T-helper 1 cell (primary cell): ENCODE results near the gene TNFRSF25.
"Not testable (repeated sequence)": the region's sequence is repeated elsewhere in the genome, so short reads cannot be mapped to it uniquely, and the experiment has no call there.

Source experiments
- DNase-seq, 5 donors: peaks; one replicate each; pipeline ENCODE4 v3.0.0-alpha.2; 2012 to 2020

The TNFRSF25 gene

DNA sequence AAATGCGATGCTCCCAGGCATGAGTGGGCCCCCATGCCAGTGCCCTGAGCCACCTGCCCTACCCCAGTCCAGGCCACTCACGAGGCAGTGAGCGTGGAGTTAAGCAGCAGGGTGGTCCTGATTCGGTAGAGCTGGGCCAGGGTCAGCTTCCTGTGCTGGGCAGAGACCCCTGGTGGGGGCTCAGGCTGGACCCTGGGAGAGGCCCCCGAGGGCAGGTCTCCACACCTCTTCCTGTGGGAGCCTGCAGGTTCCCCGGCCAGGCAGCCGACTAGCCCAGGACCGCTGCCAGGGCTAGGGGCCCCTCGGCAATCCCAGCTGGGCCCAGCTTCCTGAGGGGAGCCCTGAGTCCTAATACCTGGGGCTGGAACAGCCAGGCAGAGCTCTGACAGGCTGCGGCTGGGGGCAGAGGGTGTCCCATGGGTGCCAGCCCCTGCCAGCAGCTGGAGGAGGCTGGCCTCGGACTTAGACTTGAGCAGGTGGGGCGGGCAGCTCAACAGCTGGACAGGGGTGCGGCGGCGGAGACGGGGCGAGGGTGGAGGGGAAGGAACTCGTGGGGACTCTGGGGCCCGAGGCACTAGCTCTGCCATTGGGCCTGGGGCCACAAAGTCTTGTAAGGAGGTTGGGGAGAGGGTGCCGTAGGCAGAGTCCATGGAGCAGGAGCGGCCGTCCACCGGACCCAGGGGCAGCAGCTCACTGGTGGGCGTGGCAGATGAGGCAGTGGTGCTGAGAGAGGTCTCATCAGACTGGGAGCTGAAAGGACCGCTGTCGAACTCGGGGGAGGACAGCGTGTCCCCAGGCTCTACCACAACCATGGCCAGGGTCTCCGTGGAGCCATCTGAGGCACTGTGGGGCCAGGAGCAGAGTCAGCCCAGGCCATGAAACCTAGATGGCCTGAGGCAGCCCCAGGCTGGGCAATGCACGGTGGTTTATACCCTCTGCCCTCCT, 2.0 kb upstream of the TNFRSF25 start:
- no peak for DNase-seq

- no peak for DNase-seq
Observed at GRCh38 chr1:6467224-6467623, 1.3 kb upstream of the TNFRSF25 start.

DNA sequence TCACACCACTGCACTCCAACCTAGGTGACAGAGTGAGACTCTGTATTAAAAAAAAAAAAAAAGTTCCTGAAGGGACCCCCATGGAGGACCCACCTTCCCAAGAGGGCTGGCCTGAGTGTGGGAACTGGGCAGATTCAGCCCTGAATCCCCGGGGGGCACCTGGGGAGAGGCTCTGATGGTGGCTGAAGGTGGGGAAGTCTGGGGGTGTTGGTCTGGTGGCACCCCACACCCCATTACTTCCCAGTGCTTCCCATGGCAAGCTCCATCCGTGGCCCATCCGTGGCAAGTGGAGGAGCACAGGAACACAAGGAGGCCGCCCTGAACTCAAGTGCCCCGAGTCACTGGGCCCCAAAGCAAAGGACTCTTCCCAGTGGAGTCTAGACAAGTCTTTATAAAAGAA, 778 bp upstream of the TNFRSF25 start:
- no peak for DNase-seq

DNA sequence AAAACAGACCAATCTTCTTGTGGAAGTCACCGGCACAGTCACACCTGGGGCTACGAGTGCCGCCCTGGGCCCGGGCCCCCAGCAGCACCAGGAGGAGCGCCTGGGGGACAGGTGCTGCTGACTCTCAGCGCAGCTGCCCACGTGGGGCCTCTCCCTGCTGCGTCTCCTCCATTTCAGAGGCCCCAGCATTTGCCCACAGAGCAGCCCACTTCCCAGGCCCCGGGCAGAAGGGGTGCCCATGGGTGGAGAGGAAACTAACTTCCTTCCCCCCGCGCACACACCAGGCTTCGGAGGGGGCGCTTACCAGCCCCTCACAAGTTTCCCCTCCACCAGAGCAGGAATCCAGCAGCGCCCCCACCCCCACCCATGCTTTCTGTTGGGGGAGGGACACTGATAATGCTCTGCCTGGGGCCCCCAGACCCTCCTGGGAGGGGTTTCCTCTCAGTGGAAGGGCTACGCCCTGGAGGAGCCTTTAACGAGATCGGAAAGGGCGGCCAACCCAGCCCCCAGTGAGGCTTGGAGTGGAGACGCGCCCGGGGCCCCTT, 440 bp downstream of the TNFRSF25 start:
- DNase-seq, result peak in 2 of 5 donors; percentile 47 to 52

DNA sequence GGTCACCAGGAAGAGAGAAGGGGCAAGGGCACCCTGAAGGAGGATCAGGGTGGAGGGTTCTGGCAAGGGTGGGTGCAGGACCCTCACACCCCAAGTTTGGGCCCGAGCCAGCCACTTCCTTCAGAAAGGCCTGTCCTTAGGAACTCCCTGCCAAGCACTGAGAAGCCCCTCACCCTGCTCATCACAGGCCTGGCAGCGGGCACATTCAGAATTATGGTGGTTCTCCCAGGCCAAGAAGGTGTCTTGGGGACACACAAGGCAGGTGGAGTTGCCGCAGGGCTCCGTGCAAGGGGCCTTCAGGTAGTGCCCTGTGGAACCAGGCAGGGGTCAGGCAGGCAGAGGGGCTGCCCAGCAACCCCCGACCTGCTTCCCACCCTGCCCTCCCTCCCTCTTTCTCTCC, 1.1 kb downstream of the TNFRSF25 start:
- no peak for DNase-seq

GRCh38 chr1:6464514-6464836, 1.5 kb downstream of the TNFRSF25 start:
- DNase-seq, result peak in 1 of 5 donors; percentile 54

- DNase-seq, result no peak
Observed at GRCh38 chr1:6463120-6463412, 2.9 kb downstream of the TNFRSF25 start.

DNA sequence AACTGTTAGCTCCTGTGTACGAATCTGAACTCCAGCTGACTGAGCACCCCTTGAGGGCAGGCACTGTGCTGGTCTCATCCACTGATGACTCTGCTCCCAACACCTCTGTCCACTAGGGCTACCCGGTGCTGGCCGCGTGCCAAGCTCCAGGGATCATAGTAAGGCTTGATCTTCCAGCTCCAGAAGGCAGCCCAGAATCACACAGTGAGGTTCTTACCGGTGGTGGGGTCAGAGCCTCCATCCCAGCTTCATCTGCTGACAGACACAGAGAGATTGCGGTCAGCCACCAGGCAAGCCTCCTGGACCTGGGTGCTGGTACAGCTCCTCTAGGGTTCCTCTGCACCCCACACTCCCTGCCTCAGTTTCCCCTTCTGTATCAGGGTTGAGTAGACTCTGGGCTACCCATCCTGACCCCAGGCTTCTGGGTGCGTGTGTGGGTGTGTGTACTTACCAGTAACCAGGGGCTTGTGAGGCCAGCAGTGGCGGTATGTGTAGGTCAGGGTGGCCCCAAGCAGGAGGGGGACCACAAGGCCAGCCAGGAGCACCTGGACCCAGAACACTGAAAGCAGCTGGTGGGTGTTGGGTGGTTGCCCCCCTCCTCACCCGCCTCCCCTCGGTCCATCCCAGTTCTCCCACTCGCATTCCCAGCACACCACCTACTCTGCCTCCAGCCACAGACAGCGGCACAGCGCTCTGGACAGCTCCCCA, 3.4 kb downstream of the TNFRSF25 start:
- no peak for DNase-seq

DNA sequence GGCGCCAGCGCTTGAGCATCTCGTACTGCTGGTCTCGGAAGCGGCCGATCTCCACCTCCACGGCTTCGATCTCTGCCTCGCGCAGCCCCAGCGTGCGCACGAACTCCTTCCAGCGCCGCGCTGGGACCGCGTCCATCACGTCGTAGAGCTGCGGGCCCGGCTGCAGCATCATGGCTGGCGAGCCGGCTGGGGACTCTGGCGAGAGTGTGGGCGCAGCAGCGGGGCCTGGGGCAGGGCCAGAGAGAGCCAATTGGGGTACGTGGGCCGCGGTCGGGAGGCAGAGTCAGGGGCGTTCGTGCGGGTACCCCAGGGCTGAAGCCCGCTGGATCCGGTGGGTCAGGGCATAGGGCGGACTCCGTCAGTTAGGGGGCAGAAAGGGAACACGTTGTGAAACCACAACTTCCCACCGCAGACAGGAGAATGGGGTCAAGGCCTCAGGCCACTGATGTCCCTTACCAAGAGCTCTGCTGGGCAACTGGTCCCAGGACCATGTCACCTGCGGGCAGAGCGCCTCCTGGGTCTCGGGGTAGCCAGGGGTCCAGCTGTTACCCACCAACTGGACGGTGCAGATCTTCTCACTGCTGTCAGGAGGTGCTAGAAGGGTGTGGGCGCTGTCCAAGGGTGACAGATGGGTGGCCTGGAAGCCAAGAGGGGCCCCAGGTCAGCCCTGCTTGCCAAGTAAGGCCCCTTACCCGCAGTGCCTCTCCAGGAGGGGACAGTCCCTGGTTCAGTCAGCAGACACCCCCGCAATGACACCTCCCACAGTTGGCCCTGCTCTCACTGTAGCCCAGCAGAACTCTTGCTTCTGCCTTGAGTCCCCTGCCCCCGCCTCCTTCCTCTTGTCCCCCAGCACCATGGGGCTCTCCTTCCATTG, 4.2 kb downstream of the TNFRSF25 start:
- DNase-seq, result no peak

- DNase-seq, result no peak
Observed at GRCh38 chr1:6461051-6461530, 4.9 kb downstream of the TNFRSF25 start.

DNA sequence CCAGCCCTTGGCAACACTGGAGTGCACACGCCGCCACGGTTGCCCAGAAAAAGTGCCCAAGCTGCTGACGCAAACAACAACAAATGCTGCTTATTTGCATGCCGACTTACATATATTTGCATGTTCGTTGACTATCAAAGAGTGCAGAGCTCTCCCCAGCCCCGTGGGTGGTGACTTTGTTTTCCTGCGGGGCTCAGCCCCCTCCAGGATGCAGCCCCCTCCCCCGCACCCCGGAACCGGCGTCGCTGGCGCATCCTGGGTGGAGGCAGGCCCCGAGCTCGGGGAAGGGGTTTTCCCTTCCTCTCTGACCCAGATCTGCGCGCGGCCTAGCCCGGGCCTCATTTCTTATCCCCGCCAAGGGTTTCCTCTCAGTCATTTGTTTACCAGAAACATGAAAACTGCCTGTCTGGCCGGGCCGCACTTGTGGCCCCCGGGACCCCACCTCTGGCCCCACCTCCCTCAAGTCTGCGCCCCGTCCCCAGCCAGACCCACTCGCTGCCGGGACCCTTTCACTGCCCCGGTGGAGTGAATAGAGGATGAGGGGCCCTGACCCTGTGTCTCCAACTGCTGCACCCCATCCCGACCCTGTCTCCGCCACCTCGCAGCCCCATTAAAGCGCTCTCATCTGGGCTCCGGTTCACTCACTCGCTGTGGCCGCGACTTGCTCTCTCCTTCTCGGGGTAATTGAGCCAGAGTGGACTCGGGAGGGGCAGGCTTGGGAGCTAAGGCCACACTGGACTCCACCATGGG, 5.5 kb downstream of the TNFRSF25 start:
- DNase-seq, result peak; percentile 90 to 96 (median 92)

DNA sequence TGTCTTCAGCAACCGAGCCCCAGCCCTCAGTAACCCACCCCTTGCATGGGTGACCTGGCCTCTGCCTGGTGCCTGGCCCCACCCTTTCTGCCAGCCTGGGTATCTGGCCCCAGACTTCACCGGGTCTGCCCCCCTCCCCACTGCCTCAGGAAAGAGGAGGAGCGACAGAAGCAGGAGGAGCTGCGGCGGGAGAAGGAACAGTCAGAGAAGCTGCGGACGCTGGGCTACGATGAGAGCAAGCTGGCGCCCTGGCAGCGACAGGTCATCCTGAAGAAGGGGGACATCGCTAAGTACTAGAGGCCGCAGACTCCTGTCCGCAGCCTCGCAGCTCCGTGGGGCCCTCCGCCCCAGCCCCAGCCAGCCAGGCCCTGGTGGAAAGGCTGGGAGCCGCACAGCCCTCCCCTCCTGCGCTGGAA, 6.1 kb downstream of the TNFRSF25 start:
- DNase-seq, result peak; percentile 45 to 75 (median 59)

GRCh38 chr1:6456800-6457466, 9.0 kb downstream of the TNFRSF25 start:
- DNase-seq, result no peak

GRCh38 chr1:6455752-6456520, 10.0 kb downstream of the TNFRSF25 start:
- DNase-seq, result not testable (repeated sequence)

- peak in 3 of 5 donors; percentile 15 to 51 (median 48) for DNase-seq
Observed at GRCh38 chr1:6454856-6455751, 10.9 kb downstream of the TNFRSF25 start.

GRCh38 chr1:6453895-6454855, 11.8 kb downstream of the TNFRSF25 start:
- DNase-seq, result not testable (repeated sequence)

DNA sequence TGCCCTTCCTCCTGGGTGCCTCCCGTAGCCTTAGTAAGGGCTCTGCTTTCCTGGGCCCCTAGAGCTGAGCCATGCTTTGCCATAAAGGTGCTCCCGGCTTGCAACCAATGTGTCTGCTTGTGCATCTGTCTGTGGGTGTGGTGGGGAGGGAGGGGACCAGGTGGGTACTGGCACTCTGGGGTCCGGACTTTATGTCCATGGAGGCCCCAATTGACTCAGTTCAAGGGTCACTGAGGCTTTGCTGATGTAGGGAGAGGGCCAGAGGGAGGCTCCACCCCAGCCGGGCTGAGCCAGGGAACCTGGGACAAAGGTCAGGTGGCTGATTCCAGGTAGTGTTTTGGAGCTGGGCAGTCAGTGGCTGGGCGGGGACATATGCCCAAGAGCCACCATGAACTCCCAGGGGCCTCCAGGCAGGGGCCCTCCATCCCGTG, 15.0 kb downstream of the TNFRSF25 start:
- no peak for DNase-seq

DNA sequence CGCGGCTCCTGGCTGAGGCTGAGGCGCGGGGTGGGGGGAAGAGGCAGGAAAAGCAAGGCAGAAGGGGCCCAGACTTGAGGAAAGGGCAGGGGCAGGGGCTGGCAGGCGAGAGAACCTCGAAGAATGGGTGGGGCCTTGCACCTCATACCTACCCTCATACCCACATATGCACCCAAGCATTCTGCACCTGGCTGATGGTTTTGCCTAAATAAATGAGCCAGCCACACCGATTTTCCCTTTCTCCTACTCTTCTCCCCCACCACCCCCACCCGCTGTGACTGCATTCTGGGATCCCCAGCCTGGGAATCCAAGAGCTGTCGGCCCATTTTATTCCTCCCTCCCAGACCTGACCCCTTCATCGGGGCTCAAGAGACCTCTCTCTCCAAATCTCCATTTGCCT, 15.5 kb downstream of the TNFRSF25 start:
- DNase-seq, result not testable (repeated sequence)
